ENCODE measurements around the gene DVL2.

The DVL2 gene

GRCh38 chr17:7234083-7234951, at the start of gene DVL2:
Gene DVL2, minus strand, starts transcription at chr17:7234517. Its CDS starts 255 bp downstream, at chr17:7234262.
- DNase-seq (ENCODE audit: low read depth in 2 of 2): peak; percentile 91 to 96

GRCh38 chr17:7283471-7284216, 49.3 kb upstream of the DVL2 start:
- no peak for DNase-seq (ENCODE audit: low read depth in 2 of 2)

GRCh38 chr17:7282752-7283321, 48.5 kb upstream of the DVL2 start:
- DNase-seq (ENCODE audit: low read depth in 2 of 2): no peak

GRCh38 chr17:7281953-7282751, 47.8 kb upstream of the DVL2 start:
- DNase-seq (ENCODE audit: low read depth in 2 of 2): no peak

GRCh38 chr17:7281074-7281952, 47.0 kb upstream of the DVL2 start, which contains the start of gene SLC2A4:
Gene SLC2A4, plus strand, starts transcription at chr17:7281718. Its CDS starts 217 bp downstream, at chr17:7281935.
- peak; percentile 86 to 91 for DNase-seq (ENCODE audit: low read depth in 2 of 2)

- DNase-seq (ENCODE audit: low read depth in 2 of 2): peak; percentile 79 to 81
Measured at GRCh38 chr17:7280519-7281073, 46.3 kb upstream of the DVL2 start.

GRCh38 chr17:7279448-7279847, 45.1 kb upstream of the DVL2 start:
- DNase-seq (ENCODE audit: low read depth in 2 of 2): no peak

GRCh38 chr17:7266784-7267183, 32.5 kb upstream of the DVL2 start:
- DNase-seq (ENCODE audit: low read depth in 2 of 2): no peak

- no peak for DNase-seq (ENCODE audit: low read depth in 2 of 2)
Measured at GRCh38 chr17:7263801-7264078, 29.4 kb upstream of the DVL2 start.

GRCh38 chr17:7262935-7263800, 28.9 kb upstream of the DVL2 start:
- DNase-seq (ENCODE audit: low read depth in 2 of 2): no peak

GRCh38 chr17:7262192-7262934, 28.0 kb upstream of the DVL2 start, which contains the start of gene CLDN7:
Gene CLDN7, minus strand, starts transcription at chr17:7262478. Its CDS starts 435 bp downstream, at chr17:7262043.
- DNase-seq (ENCODE audit: low read depth in 2 of 2): no peak

- no peak for DNase-seq (ENCODE audit: low read depth in 2 of 2)
Measured at GRCh38 chr17:7261379-7262191, 27.3 kb upstream of the DVL2 start.

- DNase-seq (ENCODE audit: low read depth in 2 of 2): no peak
Measured at GRCh38 chr17:7260651-7261378, 26.5 kb upstream of the DVL2 start.

GRCh38 chr17:7260151-7260550, 25.8 kb upstream of the DVL2 start:
- no peak for DNase-seq (ENCODE audit: low read depth in 2 of 2)

GRCh38 chr17:7259555-7259889, 25.2 kb upstream of the DVL2 start:
- DNase-seq (ENCODE audit: low read depth in 2 of 2): no peak

- no peak for DNase-seq (ENCODE audit: low read depth in 2 of 2)
Measured at GRCh38 chr17:7258731-7259554, 24.6 kb upstream of the DVL2 start.
